GM12878 (cell line): ENCODE measurements around the gene ASIC4. TPM values are rescaled to one million over a fixed set of nuclear protein-coding genes. Genes with fewer than 3 reads are reported as not detected.
A peak's percentile ranks its signal among the peaks of the same experiment; 100 is the strongest.

Experiments used
- ATAC-seq: fragments of 200-7000 bp; cut with Tn5 transposase; 3 replicates; pipeline ENCODE4 v1.9.1; 2020; ENCODE audit warnings: mild to moderate bottlenecking, moderate library complexity
- BruUV-seq: library from RNA; stranded (reverse); fragments of 400-500 nt; replicated peaks from 2 replicates; lab custom pipeline; 2021; lab: Mats Ljungman, UMichigan
- CTCF ChIA-PET: fragments of 300-600 bp; sonication (Branson Sonifier 250); formaldehyde crosslinking; extraction: SDS; loops from one replicate; lab custom pipeline; 2021; ENCODE audit warnings: inconsistent platforms; lab: Yijun Ruan, JAX
- POLR2A ChIA-PET: fragments of 350-600 bp; formaldehyde crosslinking; extraction: SDS; loops from one replicate; lab custom pipeline; 2021; ENCODE audit warnings: inconsistent platforms; lab: Charles Lee
- RAD21 ChIA-PET: fragments of 300-600 bp; sonication (Branson Sonifier 250); formaldehyde crosslinking; loops from one replicate; lab custom pipeline; 2023; ENCODE audit warnings: antibody characterized with exemption; ENCODE audit not compliant: unreplicated experiment; lab: Charles Lee
- SMC1A ChIA-PET: fragments of 300-600 bp; sonication (Branson Sonifier 250); formaldehyde crosslinking; loops from one replicate; lab custom pipeline; 2023; ENCODE audit not compliant: unreplicated experiment, uncharacterized antibody; lab: Charles Lee
- DNase-seq: peaks from one replicate; pipeline ENCODE4 v3.0.0-alpha.2; 2011; ENCODE audit warnings: low read depth, low spot score
- FAIRE-seq: peaks from 3 replicates; lab custom pipeline; 2011; peaks lifted over from hg19 to GRCh38; lab: Jason Lieb, UNC
- H2AFZ ChIP-seq: 2 replicates; pipeline ENCODE4 v1.6.0; 2011; ENCODE audit warnings: low read depth, low read length, control low read depth; ENCODE audit not compliant: control insufficient read depth
- H3K27ac ChIP-seq: 2 replicates; pipeline ENCODE4 v1.5.1; 2011; ENCODE audit warnings: control low read depth; ENCODE audit not compliant: control insufficient read depth, insufficient read depth
- H3K27me3 ChIP-seq, 2 experiments: replicated peaks in 1 of 2; 2 replicates each; pipeline versions ENCODE4 v1.6.0 to v1.6.1; 2011; ENCODE audit warnings: low read length in 1 of 2; ENCODE audit not compliant: control insufficient read depth in 2 of 2, insufficient read depth in 2 of 2
- H3K36me3 ChIP-seq, 2 experiments: 2 replicates each; pipeline ENCODE4 v1.5.1; 2011; ENCODE audit warnings: low read length in 1 of 2; ENCODE audit not compliant: control insufficient read depth in 2 of 2, insufficient read depth in 2 of 2
- H3K4me1 ChIP-seq: 2 replicates; pipeline ENCODE4 v1.6.1; 2011; ENCODE audit warnings: mild to moderate bottlenecking, low read length, moderate library complexity, mixed read lengths; ENCODE audit not compliant: control insufficient read depth, insufficient read depth
- H3K4me2 ChIP-seq: 2 replicates; pipeline ENCODE4 v1.6.0; 2011; ENCODE audit warnings: control low read depth; ENCODE audit not compliant: control insufficient read depth, insufficient read depth
- H3K4me3 ChIP-seq: fragments of 200-600 bp; sonication (generic); 2 replicates; pipeline ENCODE4 v1.5.1; 2016
- H3K79me2 ChIP-seq: 2 replicates; pipeline ENCODE4 v1.6.0; 2011; ENCODE audit warnings: low read length; ENCODE audit not compliant: control insufficient read depth, insufficient read depth
- H3K9ac ChIP-seq: 2 replicates; pipeline ENCODE4 v1.8.0; 2011; ENCODE audit warnings: low read length, control low read depth, mixed read lengths; ENCODE audit not compliant: control insufficient read depth, insufficient read depth
- H3K9me3 ChIP-seq: replicated peaks from 3 replicates; pipeline ENCODE4 v1.5.1; 2011; ENCODE audit warnings: mild to moderate bottlenecking, low read length; ENCODE audit not compliant: control insufficient read depth, insufficient read depth
- H4K20me1 ChIP-seq: 2 replicates; pipeline ENCODE4 v1.6.0; 2011; ENCODE audit not compliant: control insufficient read depth, insufficient read depth
- BACH1 ChIP-seq: fragments of 450-650 bp; IDR thresholded peaks from 2 replicates; pipeline ENCODE4 v1.6.1; 2017; ENCODE audit warnings: mild to moderate bottlenecking, borderline replicate concordance
- EGR1 ChIP-seq, 2 experiments: IDR thresholded peaks; 1 replicate in 1 of 2; 2 replicates in 1 of 2; pipeline ENCODE4 v1.6.1; 2011 to 2012; ENCODE audit warnings: low read depth in 2 of 2, low read length in 2 of 2, borderline replicate concordance in 1 of 2, mild to moderate bottlenecking in 1 of 2, moderate library complexity in 1 of 2
- NR2C1 ChIP-seq: fragments of 450-650 bp; IDR thresholded peaks from 2 replicates; pipeline ENCODE4 v1.6.1; 2017; ENCODE audit warnings: antibody characterized with exemption, mild to moderate bottlenecking, moderate library complexity
- RAD21 ChIP-seq: IDR thresholded peaks from 2 replicates; pipeline ENCODE4 v1.6.1; 2011; ENCODE audit warnings: mild to moderate bottlenecking, low read depth, low read length, moderate library complexity; ENCODE audit not compliant: insufficient read depth
- RAD51 ChIP-seq: fragments of 450-650 bp; IDR thresholded peaks from 2 replicates; pipeline ENCODE4 v1.6.1; 2016; ENCODE audit warnings: moderate library complexity, mild to moderate bottlenecking, inconsistent platforms
- whole genome bisulfite sequencing: methylation state at CpG from one replicate; pipeline ENCODE4 v1.1.6; 2016; ENCODE audit warnings: low lambda C conversion rate; ENCODE audit not compliant: insufficient replicate concordance, insufficient coverage; ENCODE audit errors: missing lambda C conversion rate; 5-methylcytosine and 5-hydroxymethylcytosine counted together
- in situ Hi-C: fragments of 300-500 bp; cut with MboI; formaldehyde crosslinking; loops from 9 replicates; pipeline ENCODE4 v1.14.3; 2018; ENCODE audit warnings: mixed read lengths
- intact Hi-C: fragments of 100-400 bp; cut with micrococcal nuclease; formaldehyde crosslinking; loops from one replicate; pipeline ENCODE4 v1.14.2; 2022; ENCODE audit not compliant: unreplicated experiment
- polyA plus RNA-seq, 11 experiments: library from polyadenylated mRNA; depleted of rRNA in 4 of 11; unstranded in 6 of 11; stranded (reverse) in 5 of 11; fragments of >200 nt; fragmentation: Nextera tagmentation in 4 of 11; fragmentation: Illumina TruSeq in 1 of 11; extraction: Ambion mirVana in 4 of 11; extraction: Trizol in 1 of 11; gene quantifications; 1 replicate in 1 of 11; 2 replicates in 10 of 11; pipeline versions ENCODE4 v1.2.1 to v1.2.3, GENCODE V29; 2011 to 2016; ENCODE audit warnings: inconsistent platforms in 2 of 11, missing spikeins in 2 of 11, low read depth in 1 of 11
- total RNA-seq, 4 experiments: library from RNA; depleted of rRNA in 3 of 4; stranded (reverse); fragments of >200 nt in 3 of 4; fragmentation: Illumina TruSeq in 1 of 4; extraction: Trizol in 1 of 4; gene quantifications; 2 replicates each; pipeline versions ENCODE4 v1.2.1 to v1.2.3, GENCODE V29; 2013 to 2021
- TF ChIP-seq, protein P1 (sequence below): fragments of 150-350 bp; IDR thresholded peaks from 2 replicates; pipeline ENCODE4 v1.6.1; 2014; ENCODE audit warnings: mild to moderate bottlenecking, low read depth, low read length
- TF ChIP-seq, protein P2 (sequence below), 3 experiments: IDR thresholded peaks in 2 of 3; conservative IDR thresholded peaks in 1 of 3; 2 replicates each; pipeline ENCODE4 v1.5.1; 2011; ENCODE audit warnings: low read depth in 3 of 3, low read length in 3 of 3, mild to moderate bottlenecking in 3 of 3, control low read depth in 2 of 3, moderate library complexity in 2 of 3, inconsistent platforms in 1 of 3, mixed read lengths in 1 of 3; ENCODE audit not compliant: control insufficient read depth in 2 of 3, insufficient read depth in 1 of 3; ENCODE audit errors: extremely low read depth in 1 of 3

Gene ASIC4
- total and polyA plus RNA-seq, 10 of the 15 experiments (the other 5 are each of a cell fraction or from before 2014, with no cell fraction given): 0.01 TPM; not detected in 9

DNA sequence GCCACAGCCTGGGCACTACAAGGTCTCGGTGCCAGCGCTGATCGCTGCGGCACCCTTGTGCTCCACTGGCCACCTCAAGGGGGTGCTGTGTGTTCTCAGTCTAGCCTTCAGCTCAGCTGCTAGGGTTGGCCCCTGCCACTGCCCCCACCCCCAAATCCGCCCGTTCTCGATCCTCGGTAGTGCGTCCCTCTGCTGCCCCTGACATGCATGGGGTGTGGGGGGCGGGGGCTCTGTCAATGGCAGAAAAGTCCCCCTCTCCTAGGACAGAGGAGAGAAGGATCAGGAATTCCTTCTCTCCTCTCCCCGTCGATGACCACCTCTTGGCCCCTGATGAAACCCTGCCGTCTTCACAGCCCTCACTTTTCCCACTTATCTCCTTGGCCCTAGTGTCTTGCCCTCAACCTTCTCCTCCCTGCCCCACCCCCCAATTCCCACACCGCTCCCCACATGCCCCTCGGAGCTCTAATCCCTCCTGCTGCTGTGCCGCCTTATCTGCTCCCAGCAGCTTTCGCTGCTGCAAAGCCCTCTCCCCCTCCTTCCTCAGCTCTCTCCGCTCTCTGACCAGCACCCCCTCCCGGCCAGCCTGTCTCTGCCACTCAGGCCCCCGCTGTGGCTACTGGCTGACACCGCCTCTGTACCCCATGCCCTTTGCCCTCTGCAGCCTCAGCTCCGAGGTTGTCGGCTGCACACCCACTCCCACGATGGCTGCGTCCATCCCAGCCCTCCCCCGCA is 4.3 kb upstream of the ASIC4 start:
- ATAC-seq: peak; percentile 88
- RAD21 ChIA-PET: interaction anchor here (1.6 to 2.4 kb wide), 3 partner anchors 11 to 20 kb away, joined by 7 to 9 read pairs (median 8); partner anchors contain the start of gene GMPPA
- peaks cover 12 to 14% of the 10 kb centered on the region in 2 experiments; a peak in 3 of 4 replicates for H3K27me3 ChIP-seq
- no peak for FAIRE-seq
- no peak for TF ChIP-seq EGR1 (IDR thresholded peaks at IDR 0.05; ENCODE audit: borderline replicate concordance in 1 of 2, low read depth in 2 of 2, low read length in 2 of 2)
- TF ChIP-seq, protein P1, sequence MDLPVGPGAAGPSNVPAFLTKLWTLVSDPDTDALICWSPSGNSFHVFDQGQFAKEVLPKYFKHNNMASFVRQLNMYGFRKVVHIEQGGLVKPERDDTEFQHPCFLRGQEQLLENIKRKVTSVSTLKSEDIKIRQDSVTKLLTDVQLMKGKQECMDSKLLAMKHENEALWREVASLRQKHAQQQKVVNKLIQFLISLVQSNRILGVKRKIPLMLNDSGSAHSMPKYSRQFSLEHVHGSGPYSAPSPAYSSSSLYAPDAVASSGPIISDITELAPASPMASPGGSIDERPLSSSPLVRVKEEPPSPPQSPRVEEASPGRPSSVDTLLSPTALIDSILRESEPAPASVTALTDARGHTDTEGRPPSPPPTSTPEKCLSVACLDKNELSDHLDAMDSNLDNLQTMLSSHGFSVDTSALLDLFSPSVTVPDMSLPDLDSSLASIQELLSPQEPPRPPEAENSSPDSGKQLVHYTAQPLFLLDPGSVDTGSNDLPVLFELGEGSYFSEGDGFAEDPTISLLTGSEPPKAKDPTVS: no peak
- TF ChIP-seq, protein P2, sequence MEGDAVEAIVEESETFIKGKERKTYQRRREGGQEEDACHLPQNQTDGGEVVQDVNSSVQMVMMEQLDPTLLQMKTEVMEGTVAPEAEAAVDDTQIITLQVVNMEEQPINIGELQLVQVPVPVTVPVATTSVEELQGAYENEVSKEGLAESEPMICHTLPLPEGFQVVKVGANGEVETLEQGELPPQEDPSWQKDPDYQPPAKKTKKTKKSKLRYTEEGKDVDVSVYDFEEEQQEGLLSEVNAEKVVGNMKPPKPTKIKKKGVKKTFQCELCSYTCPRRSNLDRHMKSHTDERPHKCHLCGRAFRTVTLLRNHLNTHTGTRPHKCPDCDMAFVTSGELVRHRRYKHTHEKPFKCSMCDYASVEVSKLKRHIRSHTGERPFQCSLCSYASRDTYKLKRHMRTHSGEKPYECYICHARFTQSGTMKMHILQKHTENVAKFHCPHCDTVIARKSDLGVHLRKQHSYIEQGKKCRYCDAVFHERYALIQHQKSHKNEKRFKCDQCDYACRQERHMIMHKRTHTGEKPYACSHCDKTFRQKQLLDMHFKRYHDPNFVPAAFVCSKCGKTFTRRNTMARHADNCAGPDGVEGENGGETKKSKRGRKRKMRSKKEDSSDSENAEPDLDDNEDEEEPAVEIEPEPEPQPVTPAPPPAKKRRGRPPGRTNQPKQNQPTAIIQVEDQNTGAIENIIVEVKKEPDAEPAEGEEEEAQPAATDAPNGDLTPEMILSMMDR (IDR thresholded peaks at IDR 0.05 in 2 of 3, conservative IDR thresholded peaks at IDR 0.05 in 1 of 3; ENCODE audit: control insufficient read depth in 2 of 3, extremely low read depth in 1 of 3, insufficient read depth in 1 of 3, low read depth in 3 of 3, low read length in 3 of 3): peak; percentile 45 to 69 (median 63)
- TF ChIP-seq RAD21: 0 out of 2 replicates have a peak, but pooled peaks have one; percentile 12
- TF ChIP-seq BACH1: no peak
- 0 out of 2 replicates have a peak, but pooled peaks have one; percentile 13 for TF ChIP-seq NR2C1
- TF ChIP-seq RAD51: no peak
- H3K27ac ChIP-seq: no peak overlapping the region
- no peak overlapping the region for H3K9ac ChIP-seq
- H3K9me3 ChIP-seq: no peaks in the 10 kb centered on the region
- in situ Hi-C loops: no loop called here
- no peak overlapping the region for H3K4me3 ChIP-seq
- H4K20me1 ChIP-seq: no peaks in the 10 kb centered on the region
- H3K4me1 ChIP-seq: no peaks in the 10 kb centered on the region
- intact Hi-C loops: no loop called here
- H2AFZ ChIP-seq: no peak overlapping the region
- H3K4me2 ChIP-seq: no peak overlapping the region
- CTCF ChIA-PET: interaction anchor here (0.7 to 3.4 kb wide), 7 partner anchors 10 to 52 kb away, joined by 3 to 26 read pairs (median 5); partner anchors contain the start of gene GMPPA
- H3K79me2 ChIP-seq: no peaks in the 10 kb centered on the region
- BruUV-seq: no TSS peak
- H3K36me3 ChIP-seq: no peaks in the 10 kb centered on the region; a peak in 1 of 4 replicates
- SMC1A ChIA-PET: no interaction called here
- POLR2A ChIA-PET: no interaction called here
- 4% methylated on average over 23 of the region's 26 CpGs for WGBS
- DNase-seq: no peak
